GM18909 (cell line): ENCODE measurements around the gene DIS3L2.
"Not testable (repeated sequence)": the region's sequence is repeated elsewhere in the genome, so short reads cannot be mapped to it uniquely, and the experiment has no call there.

Experiments
- ATAC-seq: cut with Tn5 transposase; IDR thresholded peaks from one replicate; pipeline ENCODE4 v1.9.1; 2021; ENCODE audit warnings: mild to moderate bottlenecking; ENCODE audit not compliant: unreplicated experiment, poor library complexity

Gene DIS3L2

DNA sequence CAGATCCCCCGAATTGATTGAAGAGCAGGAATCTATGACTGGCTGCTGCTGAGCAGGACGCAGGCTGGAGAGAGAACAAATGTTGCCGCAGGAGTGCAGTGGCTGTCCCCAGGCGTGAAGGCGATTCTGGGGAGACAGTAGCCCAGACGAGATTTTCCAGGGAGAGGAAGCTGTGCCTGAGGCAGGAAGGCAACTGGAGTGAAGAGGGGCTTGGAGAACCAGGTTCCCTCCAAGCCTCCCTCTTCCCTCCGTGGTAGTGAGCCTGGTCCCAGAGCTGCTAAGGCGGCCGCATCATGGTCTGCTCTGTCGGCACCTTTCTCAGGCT lies 34.0 kb upstream of the DIS3L2 start:
- no peak for ATAC-seq

DNA sequence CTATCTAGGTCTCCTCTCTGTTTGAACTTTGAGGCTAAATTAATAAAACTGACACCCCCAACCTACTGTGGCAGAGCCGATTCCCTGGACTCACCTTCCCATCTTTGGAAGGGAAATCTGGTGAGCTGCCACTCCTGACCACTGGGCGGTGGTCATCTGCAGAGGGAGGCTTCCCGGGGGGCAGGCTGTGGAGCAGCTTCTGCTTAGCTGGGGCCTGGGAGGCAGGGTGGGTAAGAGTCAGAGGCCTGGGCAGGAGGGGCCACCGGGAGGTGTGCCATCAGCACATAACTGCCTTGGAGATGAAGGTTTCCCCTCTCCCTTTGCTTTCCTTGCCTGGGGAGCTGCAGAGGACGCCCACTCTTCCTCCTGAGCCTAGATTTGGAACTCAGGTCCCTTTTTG lies 33.0 kb upstream of the DIS3L2 start:
- ATAC-seq: no peak

DNA sequence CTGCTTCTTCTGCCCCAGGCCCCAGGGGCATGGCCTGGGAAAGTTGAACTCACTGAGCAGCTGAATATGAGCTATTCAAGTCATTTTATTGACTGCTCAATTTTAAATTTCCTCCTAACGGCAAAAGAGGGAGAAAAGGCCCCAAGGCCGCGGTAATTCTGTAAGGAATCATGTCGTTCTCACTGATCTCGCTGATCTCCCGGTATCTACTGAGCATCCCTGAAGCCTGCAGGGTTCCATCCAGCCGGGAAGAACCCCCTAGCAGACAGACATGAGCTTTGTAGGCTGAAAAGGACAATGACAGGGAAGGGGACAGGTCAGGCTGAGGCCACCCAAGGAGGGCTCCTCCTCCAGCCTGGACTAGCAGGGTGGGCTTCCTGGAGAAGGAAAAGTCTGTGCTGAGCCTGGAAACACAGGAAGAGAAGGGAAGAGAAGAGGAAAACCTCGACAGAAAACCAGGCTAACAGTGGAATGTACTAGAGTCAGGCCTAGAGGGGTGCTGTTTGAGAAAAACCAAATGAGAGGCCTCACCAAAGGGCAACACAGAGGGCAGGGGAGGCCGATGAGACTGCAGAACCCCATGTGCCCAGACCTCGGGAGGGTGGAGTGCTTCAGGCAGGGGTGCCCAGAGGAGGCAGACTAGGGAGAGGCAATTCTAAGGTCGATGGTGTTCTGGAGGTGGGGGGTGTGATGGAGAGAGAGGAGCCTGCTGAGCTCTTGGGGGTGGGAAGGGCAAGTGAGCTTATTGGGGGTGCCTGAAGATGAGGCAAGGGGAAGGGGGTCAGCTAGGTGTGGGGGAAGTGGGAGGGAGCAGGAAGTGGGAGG lies 32.4 kb upstream of the DIS3L2 start:
- ATAC-seq: no peak

DNA sequence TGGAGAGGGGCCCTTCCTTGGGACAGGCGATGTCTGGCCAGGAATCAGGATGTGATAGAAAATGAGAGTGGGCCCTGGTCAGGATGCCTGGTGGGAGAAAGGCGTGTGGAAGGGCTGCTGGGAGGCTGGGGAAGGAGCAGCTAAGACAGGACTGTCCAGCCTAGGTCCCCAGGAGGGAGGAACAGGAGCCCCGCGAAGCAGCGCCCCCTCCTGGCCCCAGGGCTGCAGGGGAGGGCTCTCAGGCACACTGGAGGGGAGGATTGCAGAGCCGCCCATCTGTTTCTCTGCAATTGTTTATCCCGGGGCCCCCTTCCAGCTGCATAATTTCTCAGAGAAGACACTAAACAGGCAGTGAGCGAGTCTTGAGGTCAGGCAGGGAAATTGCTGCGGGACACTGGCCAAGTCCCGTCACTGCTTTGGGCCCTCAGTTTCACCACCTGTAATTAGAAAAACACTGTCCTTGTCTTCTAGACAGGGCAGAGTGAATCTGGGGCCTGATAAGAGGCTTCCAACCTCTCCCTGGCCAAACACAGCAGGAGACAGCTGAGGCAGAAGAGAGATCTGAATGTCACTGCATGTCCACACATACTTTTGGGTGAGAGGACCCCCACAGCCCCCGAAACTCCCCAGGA lies 31.4 kb upstream of the DIS3L2 start:
- no peak for ATAC-seq

DNA sequence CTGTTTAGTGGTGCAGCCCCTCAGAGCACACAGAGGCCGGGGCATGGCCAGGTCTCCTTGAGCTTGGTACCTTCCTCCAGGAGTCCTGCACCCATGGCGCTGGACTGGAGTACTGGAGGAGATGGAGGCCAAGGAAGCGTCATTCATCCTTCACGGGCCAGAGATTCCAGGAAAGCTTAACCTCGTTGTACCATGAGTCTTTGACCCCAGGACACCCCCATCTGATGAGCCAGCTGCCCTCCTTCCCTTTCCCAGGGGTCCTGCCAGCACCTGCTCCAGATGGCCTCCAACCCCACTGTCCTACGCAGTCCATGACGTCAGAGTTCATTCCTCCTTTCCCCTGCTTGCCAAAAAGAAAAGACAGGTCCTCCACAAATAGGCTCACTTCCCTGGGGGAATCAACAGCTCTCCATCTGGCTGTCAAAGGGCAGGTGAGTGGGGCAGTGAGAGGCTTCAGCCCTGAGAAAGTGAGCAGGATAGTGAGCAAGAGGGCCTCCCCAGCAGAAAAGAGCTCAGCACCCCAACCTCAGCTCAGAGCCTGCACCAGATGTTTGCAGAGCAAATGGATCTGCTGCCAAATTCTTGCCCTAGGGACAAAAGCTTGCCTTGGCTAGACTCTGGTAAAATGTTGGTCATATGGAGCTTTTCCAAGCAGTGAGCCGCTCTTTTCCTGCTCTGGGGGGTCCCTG lies 30.8 kb upstream of the DIS3L2 start:
- no peak for ATAC-seq

DNA sequence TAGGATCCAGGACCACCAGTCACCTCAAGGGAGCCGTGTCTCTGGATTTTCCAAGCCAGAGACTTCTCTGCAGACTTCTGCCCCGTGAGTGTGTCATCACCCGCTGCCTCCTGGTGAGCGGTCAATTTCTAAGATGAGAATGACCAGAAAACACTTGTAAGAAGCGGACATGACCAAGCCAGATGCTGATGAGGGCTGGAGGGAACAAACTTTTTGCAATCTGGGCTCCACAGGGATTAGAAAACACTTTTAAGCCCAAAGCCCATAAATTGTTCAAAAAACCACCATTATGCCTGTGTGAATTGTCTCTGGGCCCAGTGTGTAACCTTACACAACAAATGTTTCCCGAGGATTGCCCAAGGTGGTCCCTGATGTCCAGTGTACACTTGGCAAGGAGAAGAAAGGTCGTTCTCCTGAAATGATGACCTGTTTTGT lies 30.0 kb upstream of the DIS3L2 start:
- no peak for ATAC-seq

DNA sequence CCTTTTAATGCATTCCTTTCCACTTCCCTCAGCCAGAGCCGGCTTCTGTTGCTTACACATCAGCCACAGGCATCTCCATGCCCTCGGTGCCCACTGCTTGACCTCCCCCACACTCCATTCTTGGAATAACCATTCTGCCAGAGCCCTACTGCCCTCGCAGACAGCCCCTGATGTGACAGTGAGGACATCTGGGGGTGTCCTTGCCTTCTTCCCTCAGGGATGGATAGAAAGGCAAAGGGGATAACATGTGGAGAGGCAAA lies 28.9 kb upstream of the DIS3L2 start:
- ATAC-seq: no peak

DNA sequence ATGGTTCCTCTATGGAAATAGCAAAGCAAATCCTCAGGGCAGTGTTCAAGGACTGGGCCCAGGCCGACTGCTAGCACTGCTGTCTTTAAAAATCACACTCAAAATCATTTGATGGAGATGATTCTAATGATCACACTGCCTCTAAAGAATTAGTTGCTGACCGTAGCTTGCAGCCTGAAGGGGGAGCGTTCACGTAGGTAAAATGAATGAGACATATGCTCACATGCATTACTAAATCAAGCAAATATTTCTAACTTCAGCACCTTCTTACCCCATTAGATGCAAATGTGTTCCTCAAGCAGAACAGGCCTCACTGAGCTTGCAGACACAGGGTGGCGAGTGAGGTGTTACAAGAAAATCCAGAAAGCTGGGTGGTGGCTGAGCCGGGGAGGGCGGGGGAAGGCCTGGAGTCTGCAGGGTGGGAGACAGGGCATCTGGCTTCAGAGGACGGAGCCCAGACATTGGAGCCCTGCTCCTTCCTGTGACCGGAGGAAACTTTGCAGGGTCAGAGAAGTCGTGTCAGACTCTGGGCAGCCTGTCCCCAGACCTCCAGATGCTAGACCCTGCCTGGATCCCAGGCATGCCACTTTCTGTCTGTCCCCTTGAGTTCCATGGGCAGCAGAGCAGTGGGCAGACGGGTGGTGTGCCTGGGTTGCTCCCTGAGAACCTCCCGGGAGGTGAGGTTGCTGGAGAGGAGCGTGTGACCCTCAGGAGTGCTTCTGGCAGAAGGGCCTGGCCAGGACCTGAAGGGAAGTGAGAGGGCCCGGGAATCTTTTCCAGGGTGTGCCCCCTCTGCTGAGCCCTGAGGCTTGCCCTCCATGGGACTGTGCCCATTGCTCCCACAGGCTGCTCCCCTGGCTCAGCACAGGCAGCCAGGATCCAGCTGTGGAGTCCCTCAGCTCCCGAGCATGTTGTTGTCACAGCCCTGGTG lies 28.3 kb upstream of the DIS3L2 start:
- no peak for ATAC-seq

DNA sequence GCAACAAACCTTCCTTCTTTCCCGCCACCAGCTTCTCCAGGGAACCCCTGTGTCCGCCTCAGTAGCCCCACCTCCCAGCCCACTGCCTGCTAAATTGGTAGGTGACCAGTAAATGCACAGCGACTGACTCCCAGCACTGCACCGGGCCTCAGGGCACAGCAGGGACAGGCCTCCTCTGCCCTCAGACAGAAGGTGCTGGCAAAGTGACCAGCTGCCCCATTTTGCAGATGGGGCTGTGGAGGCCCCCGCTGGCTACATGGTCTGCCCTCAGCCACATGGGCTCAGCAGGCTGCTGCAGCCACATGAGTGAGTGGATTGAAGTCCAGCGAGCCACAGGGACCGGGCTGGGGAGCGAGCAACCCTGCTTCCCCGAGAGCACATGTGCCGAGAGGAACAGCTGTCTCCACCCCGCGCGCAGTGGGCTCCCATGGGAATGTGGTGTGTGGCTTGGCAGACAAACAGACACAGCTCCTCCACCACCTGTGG lies 27.6 kb upstream of the DIS3L2 start:
- ATAC-seq: no peak

DNA sequence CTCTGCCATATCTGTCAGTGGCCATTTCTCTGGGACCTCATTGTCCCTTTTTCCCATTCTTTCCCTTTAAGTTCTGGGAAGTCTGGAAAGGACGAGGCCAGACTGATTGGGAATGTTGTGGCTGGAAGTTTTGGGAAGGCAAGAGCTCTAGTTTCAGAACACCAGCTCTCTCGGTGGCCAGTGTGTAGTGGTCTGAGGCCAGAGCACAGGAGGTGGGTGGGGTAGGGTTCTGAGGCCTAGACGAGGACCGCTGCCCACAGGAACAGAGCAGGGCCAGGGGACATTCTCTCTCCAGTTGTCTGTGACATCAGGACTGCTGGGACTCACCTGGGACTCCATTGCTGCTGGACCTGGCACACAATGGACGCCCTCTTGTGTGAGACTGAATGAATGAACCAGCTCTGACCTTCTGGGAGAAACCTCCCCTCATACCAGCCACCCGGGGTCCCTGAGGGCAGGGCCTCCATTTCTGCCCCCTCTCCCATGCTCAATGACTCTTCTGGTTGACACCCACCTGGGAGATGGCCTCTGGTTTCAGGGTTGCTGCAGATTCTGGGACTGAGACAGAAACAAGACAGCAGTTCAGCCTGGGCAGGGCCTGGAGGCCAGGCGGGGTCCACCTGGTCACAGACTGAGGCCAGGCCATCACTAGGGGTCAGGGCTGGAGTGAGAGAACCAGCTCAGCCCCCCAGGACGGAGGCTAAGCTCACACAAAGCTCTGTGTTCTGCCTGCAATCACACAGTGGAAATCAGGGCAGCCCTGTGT lies 26.9 kb upstream of the DIS3L2 start:
- ATAC-seq: no peak

DNA sequence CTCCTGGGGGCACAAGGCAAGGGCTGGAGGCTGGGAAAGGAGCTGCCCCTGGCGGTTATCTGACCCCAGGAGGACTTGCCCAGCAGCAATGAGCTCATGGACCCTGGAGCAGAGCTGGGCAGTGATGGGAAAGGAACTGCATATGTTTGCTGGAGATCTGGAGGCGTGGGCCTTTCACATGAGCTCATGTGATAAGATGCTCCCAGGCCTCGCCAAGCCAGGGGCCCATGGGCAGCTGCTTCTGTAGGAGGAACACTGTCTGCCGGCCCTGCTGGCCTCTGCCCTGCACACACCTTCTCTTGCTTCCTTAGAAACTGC lies 26.3 kb upstream of the DIS3L2 start:
- no peak for ATAC-seq

DNA sequence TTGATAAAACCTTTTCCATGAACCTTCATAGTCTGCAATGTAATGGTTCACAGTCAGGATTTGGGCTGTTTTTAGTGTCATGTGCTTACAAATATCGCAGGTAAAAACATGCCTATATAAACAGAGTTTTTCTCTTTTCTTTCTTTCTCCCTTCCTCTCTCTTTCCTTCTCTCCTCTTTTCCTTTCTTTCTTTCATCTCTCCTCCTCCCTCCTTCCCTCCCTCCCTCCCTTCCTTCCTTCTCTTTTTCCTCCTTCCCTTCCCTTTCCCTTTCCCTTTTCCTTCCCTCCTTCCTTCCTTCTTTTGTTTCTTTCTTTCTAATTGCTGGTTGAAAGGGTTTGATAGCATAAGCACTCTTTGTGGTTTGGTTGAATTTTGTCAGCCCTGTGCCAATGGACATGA lies 25.7 kb upstream of the DIS3L2 start:
- no peak for ATAC-seq

DNA sequence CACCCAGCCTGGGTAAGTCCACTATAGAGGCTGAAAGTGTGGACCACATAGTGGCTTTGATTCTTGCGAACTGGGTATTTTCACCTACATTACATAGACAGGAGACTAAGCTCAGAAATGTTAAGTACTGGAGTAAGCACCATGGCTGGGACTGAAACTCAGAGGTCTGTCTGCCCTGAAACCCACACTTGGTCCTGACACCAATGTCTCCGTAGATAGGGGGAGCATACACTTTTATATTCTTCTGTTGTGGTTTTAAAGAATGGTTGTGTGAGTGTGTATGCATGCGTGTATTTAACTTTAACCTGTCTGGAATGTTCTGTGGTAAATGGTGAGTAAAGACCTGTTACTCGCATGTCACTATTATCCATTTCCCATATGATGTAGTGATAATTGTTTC lies 25.0 kb upstream of the DIS3L2 start:
- no peak for ATAC-seq

DNA sequence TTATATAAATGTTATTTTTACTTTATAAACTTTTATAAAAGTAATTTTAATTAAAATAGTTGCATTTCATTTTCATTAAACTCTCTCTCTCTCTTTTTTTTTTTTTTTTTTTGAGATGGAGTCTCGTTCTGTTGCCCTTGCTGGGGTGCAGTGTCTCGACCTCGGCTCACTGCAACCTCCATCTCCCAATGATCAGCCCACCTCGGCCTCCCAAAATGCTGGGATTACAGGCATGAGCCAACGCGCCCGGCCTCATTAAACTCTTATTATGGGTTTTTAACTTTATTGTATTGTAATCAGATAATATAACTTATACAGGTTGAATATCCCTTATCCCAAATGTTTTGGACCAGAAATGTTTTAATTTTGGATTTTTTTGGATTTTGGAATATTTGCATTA lies 24.5 kb upstream of the DIS3L2 start:
- no peak for ATAC-seq

DNA sequence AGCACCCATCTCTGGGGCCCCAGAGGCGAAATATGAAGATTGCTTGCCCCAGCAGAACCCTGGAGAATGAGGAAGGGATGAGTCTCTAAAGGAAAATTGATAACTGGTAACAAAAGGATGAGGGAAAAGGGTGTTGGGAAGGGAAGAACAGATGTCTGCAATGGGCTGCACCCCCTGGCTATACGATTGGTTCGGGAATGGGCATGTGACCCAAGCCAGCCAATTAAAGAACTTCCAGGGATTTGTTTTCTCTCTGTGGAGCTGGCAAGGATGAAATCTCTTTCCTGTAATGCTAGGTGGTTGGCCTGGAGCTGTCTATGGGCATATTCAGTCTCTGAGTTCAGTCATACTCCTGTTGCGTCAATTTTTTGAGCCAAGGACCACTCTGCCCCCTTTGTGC lies 22.5 kb upstream of the DIS3L2 start:
- ATAC-seq: no peak

DNA sequence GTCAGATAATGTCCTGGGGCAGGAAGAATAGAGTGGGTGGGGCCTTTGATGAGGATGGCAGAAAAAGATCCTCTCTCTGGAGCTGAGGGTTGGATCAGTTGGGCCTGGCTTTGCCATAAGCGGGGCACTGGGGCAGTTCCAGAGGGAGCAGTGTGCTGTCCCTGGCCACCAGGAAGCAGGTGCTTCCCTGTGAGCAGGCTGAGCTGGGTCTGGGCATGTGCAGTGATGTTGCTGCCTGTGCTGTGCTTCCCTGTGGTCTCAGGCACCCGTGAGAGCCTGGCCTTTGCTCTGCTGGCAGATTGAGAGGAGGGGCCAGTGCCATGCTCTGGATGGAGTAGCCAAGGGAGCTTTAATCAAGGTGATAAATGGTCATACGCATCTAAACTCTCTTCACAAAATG lies 20.7 kb upstream of the DIS3L2 start:
- no peak for ATAC-seq

DNA sequence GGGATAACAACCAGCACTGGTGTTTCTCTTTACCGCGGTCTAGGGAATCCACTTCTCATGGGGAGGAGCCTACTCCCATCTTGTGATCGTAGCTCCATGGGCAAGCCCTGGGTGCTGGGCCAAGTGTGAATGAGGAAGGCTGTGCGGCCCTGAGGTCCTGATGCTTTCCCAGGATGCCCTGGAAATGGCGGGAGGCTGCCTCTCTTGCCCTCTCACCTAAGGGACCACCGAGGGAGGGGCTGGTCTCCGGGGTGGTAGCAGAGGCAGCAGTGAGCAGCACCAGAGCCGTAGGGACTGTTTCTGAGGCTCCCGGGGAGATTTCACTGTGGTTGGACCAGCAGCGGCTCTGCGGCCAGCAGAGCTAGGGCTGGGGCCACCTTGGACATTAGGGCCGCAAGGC lies 19.8 kb upstream of the DIS3L2 start:
- no peak for ATAC-seq

DNA sequence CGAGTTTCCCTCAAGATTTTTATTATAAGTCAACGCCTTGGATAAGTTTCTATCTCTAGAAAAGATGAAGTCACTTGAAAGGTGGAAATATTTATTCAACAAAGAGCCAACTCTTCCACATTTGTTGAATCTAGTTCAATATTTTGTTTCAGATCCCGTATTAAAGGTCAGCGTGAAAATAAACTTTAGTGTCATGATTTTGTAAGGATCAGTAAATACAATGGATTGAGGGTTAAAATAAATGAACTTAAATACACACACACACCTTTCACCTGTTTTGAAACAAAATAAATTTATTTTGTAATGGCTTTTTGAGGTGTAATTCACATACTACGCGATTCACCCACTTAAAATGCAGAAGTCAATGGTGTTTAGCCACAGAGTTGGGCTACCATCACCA lies 19.3 kb upstream of the DIS3L2 start:
- no peak for ATAC-seq

DNA sequence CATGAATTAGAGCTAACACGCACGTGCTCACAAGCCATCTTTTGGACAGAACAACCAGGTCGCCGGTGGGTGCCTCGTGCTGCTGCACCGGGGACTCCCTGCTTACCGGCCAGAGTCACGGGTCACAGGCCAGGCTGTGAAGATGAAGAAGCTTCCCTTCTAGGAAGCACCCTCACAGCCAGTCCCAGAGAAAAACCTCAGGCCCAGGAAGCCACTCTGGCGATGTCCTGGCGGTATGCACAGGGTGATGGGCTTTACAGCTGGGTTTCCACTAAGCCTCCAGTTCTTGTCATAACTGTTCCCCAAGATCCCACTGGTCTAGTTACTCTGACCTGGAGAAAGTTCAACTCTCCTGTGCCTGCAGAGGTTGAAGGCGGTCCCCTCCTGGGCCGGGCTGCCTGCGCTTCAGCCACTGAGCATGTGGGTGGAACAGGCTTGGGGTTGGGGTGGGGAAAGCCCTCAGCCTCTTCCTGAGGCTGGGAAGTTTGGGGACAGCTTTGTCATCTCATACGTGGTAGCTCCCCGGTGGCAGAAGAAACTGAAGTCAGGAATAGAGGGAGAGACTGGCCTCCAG lies 15.2 kb upstream of the DIS3L2 start:
- ATAC-seq: no peak

DNA sequence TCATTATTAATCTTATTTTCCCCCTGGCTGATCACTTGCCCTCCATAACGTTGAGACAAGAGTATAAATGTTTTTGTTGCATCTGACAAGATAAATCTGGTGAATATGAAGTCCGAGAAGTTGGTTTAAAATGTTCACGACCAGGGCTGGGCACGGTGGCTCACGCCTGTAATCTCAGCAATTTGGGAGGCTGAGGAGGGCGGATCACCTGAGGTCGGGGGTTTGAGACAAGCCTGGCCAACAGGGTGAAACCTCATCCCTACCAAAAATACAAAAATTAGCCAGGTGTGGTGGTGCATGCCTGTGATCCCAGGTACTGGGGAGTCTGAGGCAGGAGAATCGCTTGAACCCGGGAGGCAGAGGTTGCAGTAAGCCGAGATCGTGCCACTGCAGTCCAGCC lies 14.4 kb upstream of the DIS3L2 start:
- not testable (repeated sequence) for ATAC-seq
